RWPE1 (cell line): ENCODE measurements around the gene NAALADL2.
"Not testable (repeated sequence)": the region's sequence is repeated elsewhere in the genome, so short reads cannot be mapped to it uniquely, and the experiment has no call there.

Source experiments
- CTCF ChIA-PET: fragments of 350-600 bp; sonication (Branson Sonifier 250); formaldehyde crosslinking; extraction: SDS; loops from one replicate; lab custom pipeline; 2021; lab: Yijun Ruan, JAX
- POLR2A ChIA-PET: fragments of 400-600 bp; formaldehyde crosslinking; extraction: SDS; loops from one replicate; lab custom pipeline; 2020; ENCODE audit warnings: antibody characterized with exemption; ENCODE audit not compliant: low non-redundant PET; lab: Yijun Ruan, JAX
- DNase-seq: peaks from one replicate; pipeline ENCODE4 v3.0.0; 2012; ENCODE audit warnings: low spot score
- H3K27ac ChIP-seq: fragments of 450-650 bp; 2 replicates; pipeline ENCODE4 v1.5.1; 2017
- TF ChIP-seq, protein P1 (sequence below): fragments of 450-650 bp; conservative IDR thresholded peaks from 2 replicates; pipeline ENCODE4 v1.5.1; 2017; ENCODE audit warnings: low read depth, mild to moderate bottlenecking

NAALADL2 gene

DNA sequence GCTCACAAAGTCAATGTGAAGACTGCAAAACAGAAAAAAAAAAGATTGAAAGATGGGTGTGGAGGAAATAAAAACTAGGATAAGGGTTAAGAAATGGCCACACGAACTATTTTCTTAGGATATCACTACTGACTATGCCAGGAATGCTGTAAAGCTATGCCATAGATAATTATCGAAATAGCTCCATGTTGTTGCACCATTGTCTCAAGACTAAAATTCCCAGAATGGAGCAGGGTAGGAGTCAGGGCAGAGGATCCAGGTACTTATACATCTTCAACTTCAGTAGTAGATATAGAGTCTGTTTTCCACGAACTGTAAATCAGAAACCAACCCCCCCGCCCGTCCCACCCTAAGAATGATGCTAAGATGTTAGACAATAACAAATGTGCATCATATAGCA lies 302.2 kb downstream of the NAALADL2 start:
- POLR2A ChIA-PET: no interaction called here
- DNase-seq: no peak
- no peak overlapping the region for H3K27ac ChIP-seq
- TF ChIP-seq, protein P1, sequence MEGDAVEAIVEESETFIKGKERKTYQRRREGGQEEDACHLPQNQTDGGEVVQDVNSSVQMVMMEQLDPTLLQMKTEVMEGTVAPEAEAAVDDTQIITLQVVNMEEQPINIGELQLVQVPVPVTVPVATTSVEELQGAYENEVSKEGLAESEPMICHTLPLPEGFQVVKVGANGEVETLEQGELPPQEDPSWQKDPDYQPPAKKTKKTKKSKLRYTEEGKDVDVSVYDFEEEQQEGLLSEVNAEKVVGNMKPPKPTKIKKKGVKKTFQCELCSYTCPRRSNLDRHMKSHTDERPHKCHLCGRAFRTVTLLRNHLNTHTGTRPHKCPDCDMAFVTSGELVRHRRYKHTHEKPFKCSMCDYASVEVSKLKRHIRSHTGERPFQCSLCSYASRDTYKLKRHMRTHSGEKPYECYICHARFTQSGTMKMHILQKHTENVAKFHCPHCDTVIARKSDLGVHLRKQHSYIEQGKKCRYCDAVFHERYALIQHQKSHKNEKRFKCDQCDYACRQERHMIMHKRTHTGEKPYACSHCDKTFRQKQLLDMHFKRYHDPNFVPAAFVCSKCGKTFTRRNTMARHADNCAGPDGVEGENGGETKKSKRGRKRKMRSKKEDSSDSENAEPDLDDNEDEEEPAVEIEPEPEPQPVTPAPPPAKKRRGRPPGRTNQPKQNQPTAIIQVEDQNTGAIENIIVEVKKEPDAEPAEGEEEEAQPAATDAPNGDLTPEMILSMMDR: no peak
- CTCF ChIA-PET: interaction anchor here (0.7 kb wide), 1 partner anchor 785 kb away, joined by 3 read pairs; no protein-coding TSS in a partner anchor

DNA sequence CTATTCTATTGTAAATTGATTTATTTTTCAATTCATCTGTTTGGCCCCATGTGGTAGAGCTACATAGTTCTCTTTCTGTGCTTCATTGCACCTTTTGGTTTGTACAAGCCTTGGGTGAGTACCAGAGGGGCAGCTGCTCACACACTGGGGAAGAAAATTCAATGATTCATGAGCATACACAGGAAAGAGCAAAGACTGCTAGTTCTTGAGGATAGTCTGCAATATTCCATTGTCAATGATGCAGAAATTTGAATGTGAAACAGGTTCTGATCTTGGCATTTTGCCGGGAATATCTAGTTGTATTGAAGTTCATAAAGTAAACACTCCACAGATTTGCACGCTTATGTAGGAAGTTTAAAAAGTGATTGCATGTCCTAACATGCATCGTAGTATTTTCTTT lies 304.6 kb downstream of the NAALADL2 start:
- TF ChIP-seq, protein P1: no peak
- DNase-seq: no peak
- no peak overlapping the region for H3K27ac ChIP-seq
- POLR2A ChIA-PET: no interaction called here
- CTCF ChIA-PET: interaction anchor here (0.7 kb wide), 1 partner anchor 14 kb away, joined by 4 read pairs; no protein-coding TSS in a partner anchor

DNA sequence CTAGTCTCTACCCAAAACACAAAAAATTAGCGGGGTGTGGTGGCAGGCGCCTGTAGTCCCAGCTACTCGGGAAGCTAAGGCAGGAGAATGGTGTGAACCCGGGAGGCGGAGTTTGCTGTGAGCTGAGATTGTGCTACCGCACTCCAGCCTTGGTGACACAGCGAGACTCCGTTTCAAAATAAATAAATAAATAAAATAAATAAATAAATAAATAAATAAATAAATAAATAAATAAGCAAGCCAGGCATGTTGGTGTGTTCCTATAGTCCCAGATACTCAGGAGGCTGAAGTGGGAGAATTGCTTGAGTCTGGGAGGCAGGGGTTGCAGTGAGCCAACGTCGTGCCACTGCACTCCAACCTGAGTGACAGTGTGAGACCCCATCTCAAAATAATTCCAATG lies 314.0 kb downstream of the NAALADL2 start:
- H3K27ac ChIP-seq, DNase-seq, POLR2A ChIA-PET, CTCF ChIA-PET: not testable (repeated sequence)

DNA sequence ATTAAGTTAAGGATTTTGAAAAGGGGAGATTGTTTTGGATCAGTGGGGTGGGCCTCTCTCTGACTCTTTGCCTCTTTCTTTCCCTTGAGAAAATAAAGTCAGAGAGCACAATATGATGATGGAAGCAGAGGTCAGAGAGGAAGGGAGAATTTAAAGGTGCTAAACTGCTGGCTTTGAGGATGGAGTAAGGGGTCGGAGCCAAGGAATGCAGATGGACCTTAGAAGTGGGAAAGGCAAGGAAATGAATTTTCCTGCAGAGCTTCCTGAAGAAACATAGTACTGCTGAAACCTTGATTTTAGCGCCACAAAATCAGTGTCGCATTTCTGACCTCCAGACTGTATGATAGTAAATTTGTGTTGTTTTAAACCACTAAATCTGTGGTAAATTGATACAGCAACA lies 317.4 kb downstream of the NAALADL2 start:
- ChIA-PET POLR2A (no interaction called here), CTCF (interaction anchor here (0.7 kb wide), 1 partner anchor 37 kb away, joined by 3 read pairs; no protein-coding TSS in a partner anchor)
- no peak for DNase-seq
- no peak overlapping the region for H3K27ac ChIP-seq
- TF ChIP-seq, protein P1: no peak

DNA sequence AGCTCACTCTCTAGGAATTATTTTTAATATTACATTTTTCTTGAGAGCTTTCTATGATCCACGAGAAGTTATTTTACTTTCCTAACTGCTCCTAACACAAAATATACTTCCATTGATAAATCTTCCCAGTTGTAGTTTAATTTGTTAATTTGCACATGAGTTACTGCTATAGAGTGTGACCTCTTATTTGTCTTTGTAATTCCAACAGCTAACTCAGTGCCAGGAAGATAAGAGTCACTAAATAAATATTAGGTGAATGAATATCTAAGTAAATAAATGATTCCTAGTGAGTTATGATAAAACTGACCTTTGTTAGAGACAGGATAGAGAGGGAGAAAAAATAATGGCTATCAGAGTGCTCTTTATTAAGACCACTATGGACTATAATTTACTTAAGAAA lies 319.9 kb downstream of the NAALADL2 start:
- ChIA-PET CTCF (no interaction called here), POLR2A (no interaction called here)
- no peak overlapping the region for H3K27ac ChIP-seq
- TF ChIP-seq, protein P1: no peak
- no peak for DNase-seq

DNA sequence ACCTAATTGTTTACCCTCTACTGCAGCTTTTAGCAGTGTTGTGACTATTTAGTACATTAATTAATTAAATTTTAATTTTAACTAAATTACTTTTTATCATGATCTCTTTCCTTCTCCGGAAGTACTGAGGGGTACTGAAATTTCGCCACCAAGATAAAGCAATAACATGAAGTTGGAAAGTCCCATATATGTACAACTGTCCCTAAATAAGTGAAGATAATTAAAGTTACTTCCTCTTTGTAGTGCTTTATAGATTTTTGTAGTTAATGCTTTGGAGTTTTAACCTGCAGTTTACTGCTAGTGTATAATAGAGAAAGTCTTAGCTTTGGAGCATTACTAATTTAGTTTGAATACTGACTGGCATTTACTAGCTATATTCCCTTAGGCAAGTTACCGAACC lies 325.3 kb downstream of the NAALADL2 start:
- ChIA-PET POLR2A (no interaction called here), CTCF (no interaction called here)
- H3K27ac ChIP-seq: no peak overlapping the region
- TF ChIP-seq, protein P1: no peak
- no peak for DNase-seq

DNA sequence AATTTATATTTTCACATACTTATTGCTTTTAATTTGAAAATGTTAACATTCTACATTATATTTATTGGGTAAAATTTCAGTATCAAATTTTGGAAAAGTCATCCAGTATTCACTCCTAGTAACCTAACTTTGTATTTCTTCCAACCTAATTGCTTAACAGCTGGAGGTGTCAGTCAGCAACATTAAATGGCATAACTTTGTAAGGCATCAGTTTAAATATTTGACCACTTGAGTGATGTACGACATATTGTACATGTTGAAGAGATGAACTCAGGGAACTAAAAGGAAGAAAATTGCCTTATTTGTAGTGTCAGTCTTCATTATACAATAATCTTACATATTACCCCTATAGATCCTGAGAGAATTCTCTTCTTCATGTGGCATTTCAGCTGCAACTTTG lies 326.8 kb downstream of the NAALADL2 start:
- no peak for DNase-seq
- POLR2A ChIA-PET: no interaction called here
- TF ChIP-seq, protein P1: no peak
- CTCF ChIA-PET: no interaction called here
- no peak overlapping the region for H3K27ac ChIP-seq
